Epithelial cell of proximal tubule (primary cell): Measurements from ENCODE around the gene FSTL4. TPM values are rescaled to one million over a fixed set of nuclear protein-coding genes. Genes with fewer than 3 reads are reported as not detected.

Source experiments
- DNase-seq: peaks from one replicate; pipeline ENCODE4 v3.0.0-alpha.2; 2011; ENCODE audit warnings: low read depth
- H3K4me3 ChIP-seq: 2 replicates; pipeline ENCODE4 v1.5.1; 2011; ENCODE audit warnings: low read depth, mild to moderate bottlenecking, low read length
- total RNA-seq: library from RNA; depleted of rRNA; stranded (reverse); fragments of >200 nt; gene quantifications from 2 replicates; pipeline ENCODE4 v1.2.3, GENCODE V29; 2015
- TF ChIP-seq, protein P1 (sequence below): conservative IDR thresholded peaks from 2 replicates; pipeline ENCODE4 v1.5.1; 2012; ENCODE audit warnings: low read depth, mild to moderate bottlenecking, low read length

FSTL4 gene
- total RNA-seq, 1 donor from 2014 or later: not detected

DNA sequence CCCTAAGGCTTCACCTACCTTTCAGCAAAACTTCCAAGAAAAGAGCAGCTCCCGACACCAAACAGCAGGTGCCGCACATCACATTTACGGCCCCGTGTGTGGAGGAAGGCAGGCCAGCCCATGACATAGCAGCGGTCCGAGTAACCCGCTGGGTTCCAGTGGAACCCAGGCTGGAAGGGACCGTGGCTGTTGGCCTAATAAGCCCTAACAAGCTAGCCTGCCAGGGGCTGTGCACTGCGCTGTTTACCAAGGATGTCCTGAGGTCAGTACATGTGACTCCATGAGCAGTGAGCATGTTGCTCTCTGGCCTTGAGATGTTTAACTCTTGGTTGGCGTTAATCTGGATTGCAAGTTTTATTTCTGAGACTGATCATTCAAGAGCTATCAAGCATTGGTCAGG is 131.5 kb downstream of the FSTL4 start:
- H3K4me3 ChIP-seq: no peak overlapping the region
- DNase-seq: no peak
- TF ChIP-seq, protein P1, sequence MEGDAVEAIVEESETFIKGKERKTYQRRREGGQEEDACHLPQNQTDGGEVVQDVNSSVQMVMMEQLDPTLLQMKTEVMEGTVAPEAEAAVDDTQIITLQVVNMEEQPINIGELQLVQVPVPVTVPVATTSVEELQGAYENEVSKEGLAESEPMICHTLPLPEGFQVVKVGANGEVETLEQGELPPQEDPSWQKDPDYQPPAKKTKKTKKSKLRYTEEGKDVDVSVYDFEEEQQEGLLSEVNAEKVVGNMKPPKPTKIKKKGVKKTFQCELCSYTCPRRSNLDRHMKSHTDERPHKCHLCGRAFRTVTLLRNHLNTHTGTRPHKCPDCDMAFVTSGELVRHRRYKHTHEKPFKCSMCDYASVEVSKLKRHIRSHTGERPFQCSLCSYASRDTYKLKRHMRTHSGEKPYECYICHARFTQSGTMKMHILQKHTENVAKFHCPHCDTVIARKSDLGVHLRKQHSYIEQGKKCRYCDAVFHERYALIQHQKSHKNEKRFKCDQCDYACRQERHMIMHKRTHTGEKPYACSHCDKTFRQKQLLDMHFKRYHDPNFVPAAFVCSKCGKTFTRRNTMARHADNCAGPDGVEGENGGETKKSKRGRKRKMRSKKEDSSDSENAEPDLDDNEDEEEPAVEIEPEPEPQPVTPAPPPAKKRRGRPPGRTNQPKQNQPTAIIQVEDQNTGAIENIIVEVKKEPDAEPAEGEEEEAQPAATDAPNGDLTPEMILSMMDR: no peak

DNA sequence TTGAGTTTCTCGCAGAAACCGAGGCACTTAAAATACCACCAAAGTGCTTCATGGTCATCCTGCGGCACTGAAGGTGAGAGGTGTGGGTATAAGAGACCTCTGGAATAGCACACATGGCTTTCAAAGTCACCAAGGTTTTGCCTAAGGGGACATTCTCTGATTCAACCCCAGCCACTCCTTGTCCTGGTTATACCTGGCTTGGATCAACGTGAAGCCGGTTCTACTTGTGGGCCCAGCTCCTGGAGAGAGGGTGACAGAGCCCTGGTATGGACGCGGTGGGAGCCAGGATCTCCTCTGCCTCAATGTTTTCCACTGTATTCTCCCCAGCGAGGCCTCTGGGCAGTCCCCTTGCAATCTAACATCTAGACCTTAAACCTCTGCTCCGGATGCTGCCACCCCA is 132.0 kb downstream of the FSTL4 start:
- TF ChIP-seq, protein P1: no peak
- no peak for DNase-seq
- H3K4me3 ChIP-seq: no peak overlapping the region

DNA sequence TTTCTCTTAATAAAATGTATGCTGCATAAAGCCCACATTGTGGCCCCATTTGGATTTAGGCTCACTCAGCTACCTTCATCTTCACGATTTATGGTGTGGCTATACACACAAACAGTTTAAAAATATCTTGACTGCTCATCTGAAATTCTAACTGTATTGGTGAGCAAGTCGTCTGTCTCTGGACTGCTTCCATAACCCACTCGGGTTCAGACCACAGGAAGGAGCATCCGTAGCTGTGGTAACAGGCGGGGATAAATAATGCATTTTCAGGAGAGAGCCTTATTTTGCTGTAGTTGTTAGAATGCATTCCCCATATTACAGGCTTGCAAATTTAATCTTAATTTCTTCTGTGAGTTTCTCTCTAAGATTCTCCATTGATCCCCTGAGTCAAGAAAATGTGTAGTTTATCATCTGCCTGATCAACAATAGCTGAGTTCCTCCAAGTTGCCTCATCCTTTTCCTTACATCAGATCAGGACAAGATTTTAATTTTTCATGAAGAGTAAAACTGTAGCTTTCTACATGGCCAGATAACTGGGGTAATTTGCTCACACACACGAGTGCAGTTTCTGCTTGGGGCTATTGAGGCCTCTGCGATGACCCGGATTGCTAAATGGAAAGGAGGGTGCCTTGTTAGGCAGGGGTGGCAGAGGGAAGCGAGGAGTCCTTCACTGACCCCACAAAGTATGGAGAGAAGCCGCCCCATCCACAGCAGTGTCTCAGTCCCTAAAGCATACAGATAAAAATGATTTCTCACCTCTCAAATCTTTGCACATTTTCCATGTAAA is 133.9 kb downstream of the FSTL4 start:
- TF ChIP-seq, protein P1: no peak
- H3K4me3 ChIP-seq: no peak overlapping the region
- DNase-seq: no peak

DNA sequence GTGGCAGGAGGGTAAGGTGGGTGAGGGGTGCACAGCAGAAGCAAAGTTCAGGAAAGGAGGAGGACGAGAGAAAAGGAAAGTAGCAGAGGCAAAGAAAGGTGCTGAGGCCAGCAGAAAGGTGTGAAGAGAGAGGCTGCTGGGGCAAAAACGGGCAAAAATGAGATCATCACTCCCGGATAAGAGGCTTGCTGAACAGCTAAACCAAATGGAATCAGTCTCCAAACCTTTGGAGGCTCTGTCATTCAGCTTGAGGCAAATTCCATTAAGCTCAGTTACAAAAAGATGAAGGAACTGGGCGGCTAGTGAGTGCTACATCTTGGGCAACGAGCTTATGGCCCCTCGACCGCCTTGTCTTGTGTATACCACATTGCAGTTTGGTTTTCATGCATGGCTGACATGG is 136.4 kb downstream of the FSTL4 start:
- TF ChIP-seq, protein P1: no peak
- no peak overlapping the region for H3K4me3 ChIP-seq
- DNase-seq: no peak

DNA sequence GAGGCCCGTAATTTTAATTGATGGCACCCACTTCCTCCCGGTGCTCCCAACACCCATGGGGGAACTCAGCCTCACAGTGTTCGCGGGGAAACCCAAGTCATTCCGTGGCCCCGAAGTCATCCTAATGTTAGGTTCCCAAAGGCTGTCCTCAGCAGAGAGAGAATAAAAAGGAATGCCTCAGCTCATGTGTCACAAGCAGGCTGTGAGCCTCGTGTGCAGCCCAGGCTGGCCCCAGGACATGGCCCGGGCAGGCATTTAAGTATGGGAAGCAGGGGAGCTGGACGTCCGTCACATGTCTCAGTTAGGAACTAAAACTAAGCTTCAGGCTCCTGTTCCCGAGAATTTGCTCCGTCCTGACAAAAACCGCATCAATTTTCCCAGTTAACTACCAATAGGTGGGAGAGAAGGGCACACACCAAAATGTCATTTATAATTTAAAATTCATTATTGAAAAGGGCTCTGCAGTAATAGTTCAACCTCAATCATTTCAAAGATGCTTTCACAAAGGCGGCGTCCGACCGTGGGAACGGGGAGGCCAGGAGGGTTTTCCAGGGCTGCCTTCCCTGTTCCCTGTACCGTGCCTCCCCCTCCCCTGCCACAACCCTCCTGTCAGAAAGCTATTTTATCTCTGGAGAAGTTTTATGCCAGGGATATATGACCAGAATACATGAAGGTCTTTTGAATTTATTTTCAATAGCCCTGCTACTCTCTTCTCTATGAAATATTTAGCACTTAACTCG is 137.3 kb downstream of the FSTL4 start:
- TF ChIP-seq, protein P1: no peak

DNA sequence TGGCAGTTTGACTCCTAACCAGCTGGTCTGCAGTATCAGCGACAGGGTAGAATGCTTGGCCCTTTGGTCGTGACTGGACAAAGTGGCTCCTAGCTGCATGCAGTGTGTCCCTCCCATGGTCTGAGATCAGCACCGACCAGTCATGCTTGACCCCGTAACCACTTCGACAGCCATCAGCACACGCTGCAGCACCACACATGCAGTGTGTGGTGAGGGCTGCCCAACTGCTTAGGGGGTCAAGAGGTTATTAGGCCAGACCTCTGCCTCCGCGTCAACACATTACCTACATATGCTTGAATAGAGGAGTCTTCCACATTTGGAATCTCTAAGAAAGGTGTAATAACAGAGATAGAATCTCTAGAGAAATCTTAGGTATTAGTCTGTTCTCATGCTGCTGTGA is 139.1 kb downstream of the FSTL4 start:
- TF ChIP-seq, protein P1: no peak
- no peak for DNase-seq
- no peak overlapping the region for H3K4me3 ChIP-seq

More for the DNA sequence above, 137.3 kb downstream of the FSTL4 start:
- no peak overlapping the region for H3K4me3 ChIP-seq
- DNase-seq: no peak
